Neural cell (in vitro differentiated cells): ENCODE data around the gene SURF2.
A peak's percentile ranks its signal among the peaks of the same experiment; 100 is the strongest.
"Not testable (repeated sequence)": the region's sequence is repeated elsewhere in the genome, so short reads cannot be mapped to it uniquely, and the experiment has no call there.

Experiments
- CTCF ChIP-seq: fragments of 450-650 bp; IDR thresholded peaks from 2 replicates; pipeline ENCODE4 v1.5.1; 2014; ENCODE audit warnings: antibody characterized with exemption, mild to moderate bottlenecking, moderate library complexity; ENCODE audit not compliant: poor library complexity, severe bottlenecking
- POLR2AphosphoS5 ChIP-seq: IDR thresholded peaks from 2 replicates; pipeline ENCODE4 v1.6.1; 2012

DNA sequence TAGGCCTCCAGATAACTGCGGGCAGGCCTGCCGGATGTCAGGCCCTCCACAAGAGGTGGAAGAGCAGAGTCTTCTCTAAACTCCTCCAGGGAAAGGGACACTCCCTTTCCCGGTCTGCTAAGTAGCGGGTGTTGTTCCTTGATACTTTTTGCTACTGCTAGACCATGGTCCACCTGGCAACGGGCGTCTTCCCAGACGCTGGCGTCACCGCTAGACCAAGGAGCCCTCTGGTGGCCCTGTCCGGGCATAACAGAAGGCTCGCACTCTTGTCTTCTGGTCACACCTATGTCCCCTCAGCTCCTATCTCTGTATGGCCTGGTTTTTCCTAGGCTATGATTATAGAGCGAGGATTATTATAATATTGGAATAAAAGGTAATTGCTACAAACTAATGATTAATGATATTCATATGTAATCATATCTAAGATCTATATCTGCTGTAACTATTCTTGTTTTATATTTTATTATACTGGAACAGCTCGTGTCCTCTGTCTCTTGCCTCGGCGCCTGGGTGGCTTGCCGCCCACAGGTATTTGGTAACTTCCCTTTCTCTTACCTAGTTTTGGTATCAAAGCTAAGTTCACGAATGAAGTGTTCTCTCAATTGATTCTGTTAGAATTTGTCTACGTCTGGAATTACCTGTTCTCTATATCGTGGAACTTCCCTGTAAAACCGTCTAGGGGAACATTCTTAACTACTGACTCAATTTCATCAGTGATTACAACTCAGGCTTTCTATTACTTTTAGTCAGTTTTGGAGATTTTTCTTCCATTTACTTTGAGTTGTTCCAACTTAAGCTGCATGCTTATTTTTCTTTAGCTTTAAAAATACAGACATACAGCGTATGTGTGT, 26.8 kb upstream of the SURF2 start:
- peak; percentile 30 for TF ChIP-seq CTCF
- TF ChIP-seq POLR2AphosphoS5, result not testable (repeated sequence)
